HG02623 (cell line): ENCODE data around the gene KRT81.
"Not testable (repeated sequence)": the region's sequence is repeated elsewhere in the genome, so short reads cannot be mapped to it uniquely, and the experiment has no call there.

Source experiments
- ATAC-seq: cut with Tn5 transposase; IDR thresholded peaks from one replicate; pipeline ENCODE4 v1.9.1; 2021; ENCODE audit warnings: moderate library complexity; ENCODE audit not compliant: unreplicated experiment

Gene KRT81

DNA sequence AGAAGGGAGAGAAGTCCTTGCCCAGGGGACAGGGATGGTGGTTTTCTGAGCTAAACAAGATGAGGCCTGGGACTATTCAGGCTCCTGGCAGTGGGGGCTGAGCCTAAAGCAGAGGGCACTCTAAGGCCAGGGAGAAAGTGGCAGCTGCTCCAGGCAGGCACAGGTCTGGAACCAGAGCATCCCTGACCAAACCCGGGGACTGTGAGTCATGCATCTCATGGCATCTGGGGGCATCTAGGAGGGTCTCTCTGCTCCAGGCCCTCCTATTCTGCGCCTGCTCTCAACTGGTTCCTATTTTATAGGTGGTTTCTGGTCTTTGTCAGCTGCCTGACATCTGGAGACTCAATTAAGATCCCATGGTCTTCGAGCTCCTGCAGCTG is 46.7 kb downstream of the KRT81 start:
- ATAC-seq = no peak

DNA sequence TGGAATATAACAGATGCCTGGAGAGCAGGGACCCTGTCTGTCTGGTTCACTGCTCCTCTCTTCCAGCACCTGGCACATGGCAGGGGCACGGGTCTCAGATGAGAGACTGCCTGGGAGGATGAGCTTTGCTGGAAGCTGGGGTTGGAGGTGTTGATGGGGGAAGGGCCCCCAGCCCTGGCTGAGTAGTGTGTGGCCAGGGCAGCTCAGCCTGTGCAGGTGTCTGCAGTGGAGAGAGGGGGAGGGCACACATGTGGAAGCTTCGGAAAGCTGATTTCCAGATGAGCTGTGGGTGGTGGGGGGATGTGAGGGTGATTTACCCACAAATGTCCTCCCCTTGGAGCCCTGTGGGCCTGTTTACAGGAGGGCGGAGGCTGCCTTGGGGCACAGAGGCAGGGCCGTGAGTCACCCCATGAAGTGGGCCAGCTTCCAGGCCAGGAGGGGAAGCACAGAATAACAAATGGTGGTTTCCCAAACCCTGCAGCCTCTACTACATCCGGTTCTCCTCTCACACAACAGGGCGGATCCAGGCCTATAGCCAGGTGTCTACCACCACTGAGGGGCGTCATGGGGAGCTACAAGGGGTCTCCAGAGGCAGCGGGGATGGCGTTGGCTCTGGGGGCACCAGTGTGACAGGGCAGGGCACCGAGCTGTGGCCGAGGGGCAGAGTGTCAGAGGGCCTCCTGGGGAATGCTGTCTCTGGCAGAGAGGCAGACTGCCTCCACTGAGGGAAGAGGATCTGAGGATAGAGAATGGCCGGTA is 47.3 kb downstream of the KRT81 start:
- peak; percentile 89 for ATAC-seq

DNA sequence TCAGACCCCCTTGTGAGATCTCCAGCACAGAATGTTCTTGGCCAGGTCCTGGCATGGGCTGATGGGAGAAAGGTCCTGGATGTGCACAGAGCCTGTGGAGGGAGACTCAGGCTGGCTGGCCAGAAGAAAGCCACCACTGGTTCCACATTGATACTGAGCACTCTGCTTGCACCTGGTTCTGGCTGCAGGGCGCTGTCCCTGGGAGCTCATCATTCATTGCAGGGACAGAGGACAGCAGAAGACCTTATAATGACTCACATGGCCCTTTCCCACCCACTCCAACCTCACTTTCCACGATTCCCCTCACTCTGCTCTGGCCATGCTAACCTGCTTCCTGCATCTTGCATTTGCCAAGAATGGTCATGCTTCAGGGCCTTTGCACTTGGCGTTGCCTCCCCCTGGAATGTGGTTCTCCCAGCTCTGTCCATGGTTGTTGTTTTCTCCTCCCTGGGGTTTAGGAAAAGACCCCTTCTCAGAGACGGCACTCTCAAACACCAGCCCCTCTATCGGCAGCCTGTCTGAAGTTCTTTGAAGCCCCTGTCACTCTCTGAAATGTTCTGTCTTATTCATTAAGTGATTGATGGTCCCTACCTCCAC is 48.0 kb downstream of the KRT81 start:
- ATAC-seq = no peak

DNA sequence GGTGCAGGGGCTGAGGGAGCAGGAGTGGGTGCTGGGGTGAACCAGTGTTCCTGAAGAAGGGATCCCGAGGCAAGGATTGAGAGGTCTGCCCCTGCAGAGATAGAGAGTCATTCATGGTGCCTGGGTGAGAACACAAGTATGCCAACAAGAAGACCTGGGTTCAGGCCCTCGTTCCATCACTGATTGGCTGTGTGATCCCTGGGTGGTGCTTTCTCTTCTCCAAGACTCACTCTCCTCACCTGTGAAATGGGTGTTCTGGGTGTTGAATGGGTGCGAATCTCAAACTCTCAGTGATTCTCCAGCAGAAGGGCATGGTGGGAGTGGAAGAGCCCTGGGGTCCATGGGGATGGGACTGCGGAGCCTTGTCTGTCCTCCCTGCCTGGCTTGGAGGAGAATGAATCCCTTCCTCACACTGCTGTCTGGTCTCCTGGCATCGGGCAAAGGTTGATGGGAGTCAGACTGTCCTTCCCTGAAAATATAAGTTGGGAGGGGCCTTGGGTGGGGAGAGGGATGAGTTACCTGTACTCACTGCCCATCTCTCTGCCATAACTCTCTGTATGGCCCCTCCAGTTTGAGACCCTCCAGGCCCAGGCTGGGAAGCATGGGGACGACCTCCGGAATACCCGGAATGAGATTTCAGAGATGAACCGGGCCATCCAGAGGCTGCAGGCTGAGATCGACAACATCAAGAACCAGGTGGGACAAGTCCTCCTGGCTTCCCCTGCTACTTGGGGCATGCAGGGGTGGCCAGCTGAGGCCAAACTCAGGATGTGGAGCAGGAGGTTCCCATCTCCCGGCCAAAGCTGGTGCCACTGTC is 48.7 kb downstream of the KRT81 start:
- no peak for ATAC-seq

DNA sequence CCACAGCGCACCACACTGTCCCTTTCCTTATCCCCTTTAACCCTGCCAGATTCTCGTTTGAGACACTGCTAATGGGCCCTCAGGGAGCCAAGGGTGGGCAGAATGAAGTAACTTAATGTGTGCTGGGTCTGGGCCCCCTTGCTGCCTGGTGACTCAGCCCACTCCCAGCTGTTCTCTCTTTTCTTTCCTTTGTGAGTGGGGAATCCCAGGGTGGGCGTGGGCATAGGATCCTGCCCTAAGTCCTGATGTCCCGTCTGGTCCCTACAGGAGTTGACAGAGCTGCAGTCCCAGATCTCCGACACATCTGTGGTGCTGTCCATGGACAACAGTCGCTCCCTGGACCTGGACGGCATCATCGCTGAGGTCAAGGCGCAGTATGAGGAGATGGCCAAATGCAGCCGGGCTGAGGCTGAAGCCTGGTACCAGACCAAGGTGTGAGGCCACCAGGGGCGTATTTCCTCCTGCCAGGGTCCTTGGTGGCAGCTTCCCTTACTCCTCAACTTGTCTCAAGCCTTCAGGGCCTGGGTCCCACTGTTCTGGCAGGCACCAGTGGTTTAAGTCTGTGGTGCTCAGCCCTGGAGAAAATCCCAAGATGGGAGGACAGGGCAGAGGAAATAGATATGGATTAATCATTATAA is 50.0 kb downstream of the KRT81 start:
- ATAC-seq = no peak

DNA sequence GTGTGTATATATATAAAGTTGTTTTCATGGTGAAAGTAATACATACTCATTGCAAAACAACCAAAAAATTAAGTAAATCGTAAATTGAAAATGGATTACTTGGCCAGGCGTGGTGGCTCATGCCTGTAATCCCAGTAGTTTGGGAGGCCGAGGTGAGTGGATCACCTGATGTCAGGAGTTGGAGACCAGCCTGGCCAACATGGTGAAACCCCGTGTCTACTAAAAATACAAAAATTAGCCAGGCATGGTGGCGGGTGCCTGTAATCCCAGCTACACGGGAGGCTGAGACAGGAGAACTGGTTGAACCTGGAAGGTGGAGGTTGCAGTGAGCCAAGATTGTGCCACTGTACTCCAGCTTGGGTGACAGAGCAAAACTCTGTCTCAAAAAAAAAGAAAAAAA is 51.1 kb downstream of the KRT81 start:
- ATAC-seq = not testable (repeated sequence)

DNA sequence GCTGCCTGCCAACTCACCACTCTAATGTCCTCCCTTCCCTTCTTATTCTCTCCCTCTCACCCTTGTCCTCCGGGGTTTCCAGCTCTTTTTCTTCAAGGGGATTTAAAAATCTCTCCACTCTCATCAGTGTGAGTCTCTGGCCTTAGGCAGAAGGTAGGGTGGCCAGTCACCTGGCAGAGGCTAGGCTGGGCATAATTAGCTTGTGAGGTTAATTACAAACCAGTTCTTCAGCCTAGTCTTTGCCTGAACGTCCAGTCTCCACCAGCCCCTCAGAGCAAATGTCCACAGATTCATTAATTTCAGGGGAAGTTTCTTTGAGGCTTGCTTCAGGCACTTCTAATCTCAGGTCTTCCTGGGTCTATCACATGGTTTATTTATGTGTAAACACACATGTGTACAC is 51.6 kb downstream of the KRT81 start:
- no peak for ATAC-seq

DNA sequence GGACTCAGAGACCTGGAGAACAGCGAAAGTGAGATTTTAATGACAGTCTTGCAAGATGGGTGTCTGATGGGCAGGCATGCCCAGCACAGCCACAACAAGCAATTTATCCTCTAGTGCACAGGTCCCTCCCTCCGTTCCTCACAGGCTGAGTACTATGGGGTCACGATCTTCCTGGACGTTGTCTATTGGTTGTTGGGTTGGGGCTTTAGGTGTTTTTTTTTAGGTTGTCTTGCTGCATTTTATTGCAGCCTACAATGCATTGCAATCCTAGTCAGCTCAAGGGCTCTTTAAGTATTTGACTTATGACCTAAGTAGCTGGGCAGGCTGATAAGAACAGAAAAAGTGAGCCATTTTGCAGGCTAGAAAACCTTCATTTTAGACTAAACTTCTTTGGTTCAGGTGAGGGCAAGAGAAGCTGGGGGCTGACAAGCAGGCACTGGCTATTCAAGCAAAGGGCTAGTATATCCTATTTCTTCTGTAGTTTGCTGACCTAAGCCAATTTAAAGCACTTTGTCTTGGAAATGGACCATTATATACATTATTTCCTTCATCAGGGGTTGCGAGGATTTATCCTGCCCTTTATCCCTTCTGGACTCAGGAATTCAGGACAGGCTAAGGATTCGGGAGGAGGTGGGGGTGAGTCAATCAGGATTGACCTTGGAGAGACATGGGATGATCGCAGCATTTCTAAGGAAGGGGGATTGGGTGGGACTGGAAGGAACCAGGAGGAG is 52.3 kb downstream of the KRT81 start:
- no peak for ATAC-seq

DNA sequence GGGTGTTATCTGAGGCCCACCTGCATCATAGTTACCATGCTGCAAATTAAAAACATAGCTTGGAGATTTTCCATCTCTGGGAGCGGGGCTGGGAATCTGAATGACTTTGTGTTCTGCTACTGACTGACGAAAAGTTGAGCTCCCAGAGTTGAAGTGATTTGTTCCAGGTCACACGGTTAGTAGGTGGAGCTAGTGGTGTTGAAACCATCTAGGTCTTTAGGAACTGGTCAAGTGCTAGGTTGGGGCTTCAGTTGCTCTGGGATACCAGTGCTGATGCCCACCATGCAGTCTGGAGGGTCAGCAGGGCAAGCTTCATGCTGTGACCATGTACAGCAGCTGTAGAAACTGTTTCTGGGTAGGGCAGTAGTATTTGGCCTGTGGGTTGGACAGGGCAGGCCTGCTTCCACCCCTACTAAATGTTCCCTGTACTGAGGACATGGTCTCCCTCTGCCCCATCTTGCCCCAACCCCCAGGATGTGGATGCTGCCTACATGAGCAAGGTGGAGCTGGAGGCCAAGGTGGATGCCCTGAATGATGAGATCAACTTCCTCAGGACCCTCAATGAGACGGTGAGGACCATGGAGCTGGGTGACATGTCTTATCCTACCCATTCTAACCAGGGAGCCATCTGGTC is 53.0 kb downstream of the KRT81 start:
- ATAC-seq = no peak

DNA sequence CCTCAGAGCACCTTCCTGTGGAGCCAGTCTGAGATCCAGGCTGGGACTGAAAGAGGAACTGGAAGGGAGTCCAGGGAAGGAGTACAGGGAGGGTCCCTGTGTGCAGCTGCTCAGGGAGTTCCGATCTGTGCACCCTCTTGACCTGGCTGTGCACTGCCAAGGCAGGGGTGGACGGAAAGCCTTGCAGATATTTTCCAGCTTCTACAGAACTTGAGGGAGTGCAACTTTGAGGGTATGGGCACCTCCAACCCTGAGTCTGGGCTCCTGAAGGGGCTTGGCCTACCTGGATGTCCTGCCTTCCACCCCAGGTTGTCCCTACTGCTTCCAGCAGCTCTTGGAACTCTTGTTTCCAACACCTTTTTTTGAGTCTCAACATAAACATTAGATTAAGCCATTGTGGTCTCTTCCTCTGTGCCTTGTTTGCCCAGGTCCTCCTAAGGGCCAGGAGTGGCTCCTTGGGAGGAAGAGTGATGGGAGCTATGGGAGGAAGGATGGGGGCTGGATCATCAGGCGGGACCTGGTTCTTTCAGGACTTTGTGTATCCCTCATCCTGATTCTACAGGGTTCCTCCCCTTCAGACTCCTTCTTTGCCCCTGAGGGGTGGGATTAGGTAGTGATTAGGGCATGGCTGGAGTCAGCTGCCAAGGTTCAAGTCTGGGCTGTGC is 54.8 kb downstream of the KRT81 start:
- no peak for ATAC-seq
